Upper lobe of left lung (tissue), 6 donors: ENCODE results near the gene CCL18. TPM values are rescaled to one million over a fixed set of nuclear protein-coding genes. Genes with fewer than 3 reads are reported as not detected.
A peak's percentile ranks its signal among the peaks of the same experiment; 100 is the strongest.
"Not testable (repeated sequence)": the region's sequence is repeated elsewhere in the genome, so short reads cannot be mapped to it uniquely, and the experiment has no call there.

Source experiments
- ATAC-seq, 2 donors: fragments of 200-7000 bp; cut with Tn5 transposase; one replicate each; pipeline ENCODE4 v1.9.1; 2022; ENCODE audit warnings: mild to moderate bottlenecking in 2 of 2, moderate library complexity in 2 of 2; ENCODE audit not compliant: low FRiP score in 2 of 2
- DNase-seq, 2 donors: peaks; one replicate each; pipeline ENCODE4 v3.0.0-alpha.2; 2019 to 2020
- H3K27ac ChIP-seq, 4 donors: fragments of 200-600 bp; sonication (generic); one replicate each; pipeline ENCODE4 v1.5.1; 2016 to 2019
- H3K27me3 ChIP-seq, 4 donors: fragments of 200-600 bp; sonication (generic); one replicate each; pipeline ENCODE4 v1.5.1; 2017 to 2019
- H3K36me3 ChIP-seq, 4 donors: fragments of 200-600 bp; sonication (generic); one replicate each; pipeline ENCODE4 v1.5.1; 2016 to 2019
- H3K4me1 ChIP-seq, 4 donors: fragments of 200-600 bp; sonication (generic); one replicate each; pipeline ENCODE4 v1.5.1; 2018 to 2019
- H3K4me3 ChIP-seq, 4 donors: fragments of 200-600 bp; sonication (generic); one replicate each; pipeline ENCODE4 v1.5.1; 2017 to 2019; ENCODE audit warnings: mild to moderate bottlenecking in 2 of 4, moderate library complexity in 1 of 4
- H3K9me3 ChIP-seq, 4 donors: fragments of 200-600 bp; sonication (generic); one replicate each; pipeline ENCODE4 v1.5.1; 2018 to 2019
- EP300 ChIP-seq, 4 donors: sonication (generic); formaldehyde crosslinking; IDR thresholded peaks; one replicate each; pipeline ENCODE4 v1.5.1; 2017; ENCODE audit warnings: antibody characterized with exemption in 4 of 4, control low read depth in 2 of 4
- POLR2A ChIP-seq, 4 donors: fragments of 450-650 bp; IDR thresholded peaks; one replicate each; pipeline ENCODE4 v1.5.1; 2016 to 2017; ENCODE audit warnings: antibody characterized with exemption in 4 of 4, mild to moderate bottlenecking in 2 of 4
- POLR2AphosphoS5 ChIP-seq, 2 donors: sonication (generic); formaldehyde crosslinking; IDR thresholded peaks; one replicate each; pipeline ENCODE4 v1.5.1; 2017; ENCODE audit warnings: antibody characterized with exemption in 2 of 2
- WGBS, 2 donors: methylation state at CpG; one replicate each; pipeline ENCODE4 v1.1.5; 2017 to 2018; 5-methylcytosine and 5-hydroxymethylcytosine counted together
- total RNA-seq, 6 donors: library from RNA; depleted of rRNA in 4 of 6; stranded (reverse); fragments of >200 nt in 4 of 6; gene quantifications; one replicate each; pipeline versions ENCODE4 v1.1.0 to v1.2.1, GENCODE V29; 2016 to 2021
- TF ChIP-seq, protein P1 (sequence below), 6 experiments: fragments of 450-650 bp in 4 of 6; fragments of 200-600 bp in 2 of 6; sonication (generic) in 2 of 6; IDR thresholded peaks; one replicate each; pipeline ENCODE4 v1.5.1; 2016 to 2019; ENCODE audit warnings: antibody characterized with exemption in 6 of 6
- donor health status: DM: no; HTN: no; CAD: no; lungs with moderate emphysema.
- donor health status: DM: no; HTN: yes; CAD: no; lungs with severe emphysema.

The CCL18 gene, protein sequence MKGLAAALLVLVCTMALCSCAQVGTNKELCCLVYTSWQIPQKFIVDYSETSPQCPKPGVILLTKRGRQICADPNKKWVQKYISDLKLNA
- 100 to 1,000 TPM in 4 of 6 donors, 10 to 100 TPM in 2; 50.3 to 250 (median 169) TPM for total RNA-seq

DNA sequence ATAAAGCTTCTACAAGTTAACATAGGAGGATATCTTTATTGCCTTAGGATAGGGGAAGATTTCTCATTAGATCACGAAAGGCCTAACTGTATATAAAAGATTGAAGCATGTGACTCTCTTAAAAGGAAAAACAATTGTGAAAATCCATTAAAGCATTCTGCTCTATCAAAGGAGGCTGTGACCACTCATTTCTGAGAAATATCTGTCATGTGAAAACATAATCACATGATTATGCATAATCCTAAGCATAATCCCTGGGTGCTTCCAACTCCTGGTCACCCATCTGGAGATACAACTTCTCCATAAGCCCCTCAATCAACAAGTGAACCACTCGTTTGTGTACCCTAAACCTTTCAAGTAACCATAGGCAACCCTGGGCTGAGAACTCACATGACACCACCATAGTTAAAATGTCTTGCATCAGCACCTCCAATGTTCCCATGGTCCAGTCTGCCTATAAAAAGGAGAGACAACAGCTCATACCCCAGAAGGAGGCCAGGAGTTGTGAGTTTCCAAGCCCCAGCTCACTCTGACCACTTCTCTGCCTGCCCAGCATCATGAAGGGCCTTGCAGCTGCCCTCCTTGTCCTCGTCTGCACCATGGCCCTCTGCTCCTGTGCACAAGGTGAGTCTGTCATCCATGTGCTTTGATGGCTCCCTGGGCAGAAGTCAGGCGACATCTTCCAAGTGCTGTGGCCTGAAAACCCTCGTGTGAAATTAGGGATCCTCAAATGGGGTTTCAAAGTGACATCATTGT lies at the start of gene CCL18:
Gene CCL18 (plus strand): TSS at position 487 of the 756 bp plus-strand sequence. CDS start 71 bp downstream, at position 558.
- no peaks in the 10 kb centered on the region for H3K9me3 ChIP-seq
- ATAC-seq (peak in 1 of 2 donors; percentile 43), DNase-seq (no peak)
- H3K4me1 ChIP-seq, result no peaks in the 10 kb centered on the region
- TF ChIP-seq POLR2A (IDR thresholded peaks at IDR 0.05), result peak in 1 of 4 donors; percentile 73
- TF ChIP-seq EP300 (IDR thresholded peaks at IDR 0.05), result no peak
- no peaks in the 10 kb centered on the region for H3K36me3 ChIP-seq
- no peak within 1 kb of the TSS for H3K4me3 ChIP-seq
- WGBS, 2 donors, result 86 to 89% methylated on average over 5 of the region's 5 CpGs
- H3K27me3 ChIP-seq, result no peaks in the 10 kb centered on the region
- peak within 1 kb of the TSS in 1 of 4 donors; percentile 28 for H3K27ac ChIP-seq

DNA sequence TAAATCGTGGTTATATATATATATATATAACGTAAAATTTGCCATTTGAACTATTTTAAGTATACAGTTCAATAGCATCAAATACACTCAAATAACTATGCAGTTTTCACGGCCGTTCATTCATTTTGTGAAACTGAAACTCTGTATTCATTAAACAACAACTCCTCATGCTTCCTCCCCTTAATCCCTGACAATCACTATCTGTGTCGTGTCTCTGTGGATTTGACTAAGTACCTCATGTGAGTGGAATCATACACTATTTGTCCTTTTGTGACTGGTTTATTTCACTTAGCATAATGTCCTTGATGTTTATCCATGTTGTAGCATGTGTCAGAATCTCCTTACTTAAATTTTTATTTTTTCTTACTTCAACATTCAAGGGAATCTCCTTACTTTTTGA lies 49.1 kb upstream of the CCL18 start:
- 80% methylated on average over 5 of the region's 5 CpGs for WGBS, 2 donors
- ATAC-seq (no peak), DNase-seq (no peak)
- Histone ChIP-seq H3K9me3 (peaks cover 0 to 11% (median 3%) of the 10 kb centered on the region in 4 donors), H3K36me3 (no peaks in the 10 kb centered on the region), H3K27me3 (no peaks in the 10 kb centered on the region), H3K4me1 (peaks cover 0 to 7% (median 3%) of the 10 kb centered on the region in 4 donors), H3K4me3 (no peak overlapping the region), H3K27ac (no peak overlapping the region)
- TF ChIP-seq POLR2A (IDR thresholded peaks at IDR 0.05), result no peak
- TF ChIP-seq, protein P1, sequence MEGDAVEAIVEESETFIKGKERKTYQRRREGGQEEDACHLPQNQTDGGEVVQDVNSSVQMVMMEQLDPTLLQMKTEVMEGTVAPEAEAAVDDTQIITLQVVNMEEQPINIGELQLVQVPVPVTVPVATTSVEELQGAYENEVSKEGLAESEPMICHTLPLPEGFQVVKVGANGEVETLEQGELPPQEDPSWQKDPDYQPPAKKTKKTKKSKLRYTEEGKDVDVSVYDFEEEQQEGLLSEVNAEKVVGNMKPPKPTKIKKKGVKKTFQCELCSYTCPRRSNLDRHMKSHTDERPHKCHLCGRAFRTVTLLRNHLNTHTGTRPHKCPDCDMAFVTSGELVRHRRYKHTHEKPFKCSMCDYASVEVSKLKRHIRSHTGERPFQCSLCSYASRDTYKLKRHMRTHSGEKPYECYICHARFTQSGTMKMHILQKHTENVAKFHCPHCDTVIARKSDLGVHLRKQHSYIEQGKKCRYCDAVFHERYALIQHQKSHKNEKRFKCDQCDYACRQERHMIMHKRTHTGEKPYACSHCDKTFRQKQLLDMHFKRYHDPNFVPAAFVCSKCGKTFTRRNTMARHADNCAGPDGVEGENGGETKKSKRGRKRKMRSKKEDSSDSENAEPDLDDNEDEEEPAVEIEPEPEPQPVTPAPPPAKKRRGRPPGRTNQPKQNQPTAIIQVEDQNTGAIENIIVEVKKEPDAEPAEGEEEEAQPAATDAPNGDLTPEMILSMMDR (IDR thresholded peaks at IDR 0.05), result no peak
- TF ChIP-seq EP300 (IDR thresholded peaks at IDR 0.05), result no peak
- TF ChIP-seq POLR2AphosphoS5 (IDR thresholded peaks at IDR 0.05), result no peak

DNA sequence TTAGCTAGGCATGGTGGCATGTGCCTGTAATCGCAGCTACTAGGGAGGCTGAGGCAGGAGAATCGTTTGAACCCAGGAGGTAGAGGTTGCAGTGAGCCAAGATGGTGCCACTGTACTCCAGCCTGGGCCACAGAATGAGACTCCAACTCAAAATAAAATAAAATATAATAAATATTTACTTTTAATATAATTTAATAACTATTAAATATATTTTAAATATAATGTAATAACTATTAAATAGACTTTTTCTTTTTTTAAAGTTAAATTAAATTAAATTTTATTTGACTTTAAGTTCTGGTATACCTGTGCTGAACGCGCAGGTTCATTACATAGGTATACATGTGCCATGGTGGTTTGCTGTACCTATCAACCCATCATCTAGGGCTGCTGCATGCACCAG lies 48.2 kb upstream of the CCL18 start:
- not testable (repeated sequence) for H3K27ac ChIP-seq, H3K27me3 ChIP-seq, H3K9me3 ChIP-seq, H3K36me3 ChIP-seq, H3K4me3 ChIP-seq, DNase-seq, H3K4me1 ChIP-seq, ATAC-seq
- WGBS, 2 donors, result 95 to 96% methylated on average over 4 of the region's 4 CpGs

DNA sequence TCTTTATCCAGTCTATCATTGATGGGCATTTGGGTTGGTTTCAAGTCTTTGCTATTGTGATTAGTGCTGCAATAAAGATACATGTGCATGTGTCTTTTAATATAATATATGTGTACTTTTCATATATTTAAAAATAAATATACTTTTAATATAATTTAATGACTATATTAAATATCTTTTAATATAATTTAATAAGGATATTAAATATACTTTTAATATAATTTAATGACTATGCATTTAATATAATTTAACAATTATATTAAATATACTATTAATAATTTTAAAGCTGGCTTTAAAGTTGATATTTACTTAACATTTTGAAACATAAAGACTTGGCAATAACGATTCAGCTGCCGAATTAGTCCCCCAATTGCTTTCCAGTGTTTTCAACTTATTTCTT lies 47.5 kb upstream of the CCL18 start:
- TF ChIP-seq, protein P1 (IDR thresholded peaks at IDR 0.05), result no peak
- TF ChIP-seq POLR2A (IDR thresholded peaks at IDR 0.05) (no peak), EP300 (IDR thresholded peaks at IDR 0.05) (no peak), POLR2AphosphoS5 (IDR thresholded peaks at IDR 0.05) (no peak)
- Histone ChIP-seq H3K27me3 (no peaks in the 10 kb centered on the region), H3K9me3 (peaks cover 0 to 9% (median 3%) of the 10 kb centered on the region in 4 donors), H3K36me3 (no peaks in the 10 kb centered on the region), H3K4me1 (peaks cover 0 to 7% (median 3%) of the 10 kb centered on the region in 4 donors), H3K4me3 (no peak overlapping the region), H3K27ac (no peak overlapping the region)
- DNase-seq, result no peak
- no peak for ATAC-seq
- 93 to 94% methylated on average over 2 of the region's 2 CpGs for WGBS, 2 donors

DNA sequence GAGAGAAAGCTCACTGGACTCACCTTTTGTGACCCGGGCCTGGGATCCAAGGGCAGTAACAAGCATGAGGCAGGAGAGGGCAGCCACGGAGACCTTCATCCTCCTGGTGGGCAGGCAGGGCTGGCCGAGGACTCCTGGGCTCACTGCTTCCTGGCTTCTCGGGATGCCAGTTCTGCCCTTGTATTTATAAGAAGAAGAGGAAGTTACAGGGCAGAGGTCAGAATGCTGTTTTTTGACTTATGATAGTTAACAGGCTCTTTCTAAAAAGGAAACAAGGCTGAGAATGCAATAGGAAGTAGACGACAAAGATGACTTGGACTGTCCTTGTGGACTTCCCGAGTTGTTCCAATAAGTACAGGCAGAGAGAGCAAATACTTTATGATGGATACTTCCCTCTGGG lies 46.3 kb upstream of the CCL18 start, which contains the start of gene CCL23:
Gene CCL23 (minus strand): TSS at position 174 of the 400 bp plus-strand sequence. CDS start 75 bp downstream, at position 99.
- H3K4me3 ChIP-seq, result no peak within 1 kb of the TSS
- WGBS, 2 donors, result 32 to 35% methylated on average over 4 to 6 of the region's 6 CpGs
- TF ChIP-seq, protein P1 (IDR thresholded peaks at IDR 0.05), result peak in 1 of 6 experiments; percentile 8
- TF ChIP-seq POLR2AphosphoS5 (IDR thresholded peaks at IDR 0.05), result no peak
- peak within 1 kb of the TSS in 1 of 4 donors; percentile 53 for H3K27ac ChIP-seq
- peak; percentile 44 to 46 for ATAC-seq
- no peak for DNase-seq
- H3K36me3 ChIP-seq, result no peaks in the 10 kb centered on the region
- H3K27me3 ChIP-seq, result no peaks in the 10 kb centered on the region
- no peaks in the 10 kb centered on the region for H3K9me3 ChIP-seq
- peaks cover 0 to 7% (median 3%) of the 10 kb centered on the region in 4 donors for H3K4me1 ChIP-seq
